ENCODE data around the gene MED12L.

The MED12L gene

DNA sequence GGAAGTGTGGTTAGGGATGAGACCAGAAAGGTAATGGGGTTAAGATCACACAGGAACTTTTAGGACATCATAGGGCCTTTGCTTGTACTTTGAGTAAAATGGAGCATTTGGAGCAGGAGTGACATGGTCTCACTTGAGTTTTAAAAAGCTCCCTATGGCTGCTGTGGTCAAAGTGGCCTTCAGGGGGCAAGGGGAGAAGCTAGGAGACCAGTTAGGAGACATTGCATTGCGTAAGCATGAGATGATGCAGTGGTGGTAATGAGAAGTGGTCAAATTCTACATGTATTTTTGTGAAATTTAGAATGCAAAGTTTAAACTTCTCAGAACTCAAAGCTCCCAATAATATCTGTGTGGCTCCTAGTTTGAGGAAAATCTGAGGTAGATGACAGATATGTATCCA is 27.9 kb downstream of the MED12L start:
- no peak for TF ChIP-seq CTCF (IDR thresholded peaks at IDR 0.05; ENCODE audit: borderline replicate concordance, control extremely low read depth, extremely low read depth, insufficient read depth, missing control alignments)
- DNase-seq (ENCODE audit: low spot score) = no peak
- in situ Hi-C loops (cut with MboI; ENCODE audit: low sequenced_read_pairs, unreplicated experiment) = no loop called here

GRCh38 chr3:151117047-151117446 is 31.6 kb downstream of the MED12L start:
- no peak for TF ChIP-seq CTCF (IDR thresholded peaks at IDR 0.05; ENCODE audit: borderline replicate concordance, control extremely low read depth, extremely low read depth, insufficient read depth, missing control alignments)
- in situ Hi-C loops (cut with MboI; ENCODE audit: low sequenced_read_pairs, unreplicated experiment) = no loop called here
- no peak for DNase-seq (ENCODE audit: low spot score)

GRCh38 chr3:151119188-151119587 is 33.7 kb downstream of the MED12L start:
- in situ Hi-C loops (cut with MboI; ENCODE audit: low sequenced_read_pairs, unreplicated experiment) = no loop called here
- TF ChIP-seq CTCF (IDR thresholded peaks at IDR 0.05; ENCODE audit: borderline replicate concordance, control extremely low read depth, extremely low read depth, insufficient read depth, missing control alignments) = no peak
- DNase-seq (ENCODE audit: low spot score) = no peak

GRCh38 chr3:151120409-151120808 is 34.9 kb downstream of the MED12L start:
- in situ Hi-C loops (cut with MboI; ENCODE audit: low sequenced_read_pairs, unreplicated experiment) = no loop called here
- DNase-seq (ENCODE audit: low spot score) = no peak

DNA sequence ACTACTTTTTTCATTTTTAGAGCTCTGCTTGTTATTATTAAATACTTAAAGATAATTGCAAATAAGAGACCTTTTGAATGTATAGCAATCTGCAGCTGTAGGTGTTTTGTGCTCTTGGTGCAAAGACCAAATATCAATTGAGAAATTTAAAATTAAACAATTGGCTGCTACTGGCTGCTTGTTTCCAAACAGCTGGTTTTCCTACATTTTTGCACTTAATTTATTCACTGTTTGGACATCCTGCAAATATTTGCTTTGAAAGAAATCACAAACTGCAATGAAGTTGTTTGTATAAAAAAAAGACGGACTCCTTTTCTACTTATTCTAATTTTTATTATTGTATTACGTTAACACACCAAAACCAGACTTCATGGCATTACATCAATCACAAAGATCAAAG is 35.6 kb downstream of the MED12L start:
- DNase-seq (ENCODE audit: low spot score) = no peak
- no peak for TF ChIP-seq CTCF (IDR thresholded peaks at IDR 0.05; ENCODE audit: borderline replicate concordance, control extremely low read depth, extremely low read depth, insufficient read depth, missing control alignments)
- in situ Hi-C loops (cut with MboI; ENCODE audit: low sequenced_read_pairs, unreplicated experiment) = no loop called here

More at GRCh38 chr3:151120409-151120808, 34.9 kb downstream of the MED12L start:
- no peak for TF ChIP-seq CTCF (IDR thresholded peaks at IDR 0.05; ENCODE audit: borderline replicate concordance, control extremely low read depth, extremely low read depth, insufficient read depth, missing control alignments)

GRCh38 chr3:151123827-151124226 is 38.4 kb downstream of the MED12L start:
- no peak for DNase-seq (ENCODE audit: low spot score)
- in situ Hi-C loops (cut with MboI; ENCODE audit: low sequenced_read_pairs, unreplicated experiment) = no loop called here
- no peak for TF ChIP-seq CTCF (IDR thresholded peaks at IDR 0.05; ENCODE audit: borderline replicate concordance, control extremely low read depth, extremely low read depth, insufficient read depth, missing control alignments)

DNA sequence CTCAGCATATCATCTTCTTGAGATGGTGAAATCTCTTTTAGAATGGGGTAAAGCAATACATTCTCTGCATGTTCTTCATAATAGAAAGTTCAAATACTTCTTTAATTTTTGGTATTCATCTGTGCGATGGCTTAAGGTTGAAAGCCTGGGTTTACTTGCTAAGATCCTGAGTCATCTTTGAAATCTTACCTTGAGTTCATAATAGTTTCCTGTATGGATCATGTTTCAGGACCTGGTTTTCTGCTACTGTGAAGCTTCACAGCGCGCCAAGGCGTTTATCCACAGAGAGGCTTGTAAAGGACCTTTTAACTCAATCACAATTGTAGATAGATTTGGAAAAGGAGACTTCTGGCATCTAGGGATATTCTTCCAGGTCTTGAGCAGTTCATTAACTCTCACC is 39.0 kb downstream of the MED12L start:
- no peak for DNase-seq (ENCODE audit: low spot score)
- in situ Hi-C loops (cut with MboI; ENCODE audit: low sequenced_read_pairs, unreplicated experiment) = no loop called here

More for the DNA sequence above, 39.0 kb downstream of the MED12L start:
- TF ChIP-seq CTCF (IDR thresholded peaks at IDR 0.05; ENCODE audit: borderline replicate concordance, control extremely low read depth, extremely low read depth, insufficient read depth, missing control alignments) = no peak
